GM12872 (cell line): ENCODE data around the gene MED9.

ENCODE experiments used
- CTCF ChIP-seq: IDR thresholded peaks from 3 replicates; pipeline ENCODE4 v1.5.1; 2011; ENCODE audit warnings: low read depth, mild to moderate bottlenecking, low read length, moderate library complexity; ENCODE audit not compliant: insufficient read depth

MED9 gene

GRCh38 chr17:17508019-17508535, 31.3 kb downstream of the MED9 start:
- TF ChIP-seq CTCF: no peak

- TF ChIP-seq CTCF: no peak
Measured at GRCh38 chr17:17508646-17509591, 32.1 kb downstream of the MED9 start.

GRCh38 chr17:17509601-17510425, 33.0 kb downstream of the MED9 start:
- no peak for TF ChIP-seq CTCF

- no peak for TF ChIP-seq CTCF
Measured at GRCh38 chr17:17510456-17511292, 33.9 kb downstream of the MED9 start.

GRCh38 chr17:17511293-17511741, 34.5 kb downstream of the MED9 start:
- no peak for TF ChIP-seq CTCF

GRCh38 chr17:17511881-17512858, 35.4 kb downstream of the MED9 start:
- no peak for TF ChIP-seq CTCF
